GM19099 (cell line): ENCODE results near the gene ERC2.

Experiments
- POLR2A ChIP-seq: IDR thresholded peaks from 3 replicates; pipeline ENCODE4 v1.6.1; 2011; ENCODE audit warnings: low read depth; ENCODE audit not compliant: insufficient read length; ENCODE audit errors: extremely low read depth

ERC2 gene

GRCh38 chr3:55735976-55736375, 732.3 kb downstream of the ERC2 start:
- TF ChIP-seq POLR2A: no peak

DNA sequence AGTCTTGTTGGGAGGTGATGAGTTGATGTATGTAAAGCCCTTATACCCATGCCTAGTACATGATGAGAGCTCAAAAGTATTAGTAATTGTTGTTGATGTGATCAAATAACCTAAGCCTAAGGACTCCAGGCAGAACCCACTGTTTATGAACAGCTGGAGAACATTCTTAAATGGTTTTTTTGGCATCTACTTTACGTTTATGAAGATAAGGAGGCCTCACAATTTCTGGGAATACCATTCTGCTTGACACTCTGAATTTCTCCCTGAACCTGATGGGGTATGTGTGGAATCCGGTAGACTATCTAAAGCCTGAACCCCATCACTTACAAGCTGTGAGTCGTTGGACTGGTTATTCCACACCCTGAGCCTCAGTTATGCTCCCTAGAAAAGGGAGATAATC, 736.5 kb downstream of the ERC2 start:
- TF ChIP-seq POLR2A: no peak

DNA sequence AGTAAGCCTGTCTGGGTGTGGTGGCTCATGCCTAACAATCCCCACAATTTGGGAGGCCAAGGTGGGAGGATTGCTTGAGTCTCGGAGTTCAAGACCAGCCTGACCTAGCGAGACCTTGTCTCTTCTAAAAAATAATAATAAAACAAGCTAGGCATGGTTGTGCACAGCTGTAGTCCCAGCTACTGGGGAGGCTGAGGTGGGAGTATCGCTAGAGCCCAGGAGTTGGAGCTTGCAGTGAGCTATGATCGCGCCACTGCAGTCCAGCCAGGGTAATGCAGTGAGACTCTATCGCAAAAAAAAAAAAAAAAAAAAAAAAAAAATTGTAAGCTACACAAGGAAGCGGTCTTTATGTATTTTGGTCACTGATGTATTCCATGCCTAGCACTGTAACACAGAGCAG, 738.7 kb downstream of the ERC2 start:
- TF ChIP-seq POLR2A: no peak

DNA sequence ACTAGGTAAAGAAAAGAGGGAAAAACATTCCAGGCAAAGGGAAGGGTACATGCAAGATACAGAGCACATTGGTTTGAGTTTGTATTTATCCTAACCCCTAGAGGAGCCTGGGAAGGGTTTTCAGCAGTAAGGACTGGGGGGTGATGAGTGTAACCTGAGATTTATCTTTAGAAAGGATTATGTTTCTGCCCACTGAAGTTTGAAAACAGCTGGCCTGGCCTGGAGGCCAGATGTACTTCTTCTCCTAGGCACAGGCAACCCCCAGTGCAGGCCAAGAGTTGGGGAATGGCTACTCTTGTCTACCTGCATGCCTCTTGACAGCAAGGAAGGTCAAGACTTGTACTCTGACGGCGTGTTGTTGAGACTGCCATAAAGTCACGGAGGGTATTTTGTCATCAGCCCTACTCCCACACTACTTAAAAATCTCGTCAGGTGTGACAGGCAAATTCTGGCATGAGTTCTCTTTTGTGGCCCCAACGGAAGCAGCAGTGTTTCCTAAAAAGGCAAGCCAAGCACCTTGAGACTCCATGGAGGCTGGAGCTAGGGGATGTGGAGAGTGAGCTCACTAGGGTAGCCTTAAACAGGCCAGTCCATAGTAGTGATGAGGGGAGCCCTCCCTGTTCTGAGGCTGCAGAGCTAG, 739.7 kb downstream of the ERC2 start:
- TF ChIP-seq POLR2A: no peak

DNA sequence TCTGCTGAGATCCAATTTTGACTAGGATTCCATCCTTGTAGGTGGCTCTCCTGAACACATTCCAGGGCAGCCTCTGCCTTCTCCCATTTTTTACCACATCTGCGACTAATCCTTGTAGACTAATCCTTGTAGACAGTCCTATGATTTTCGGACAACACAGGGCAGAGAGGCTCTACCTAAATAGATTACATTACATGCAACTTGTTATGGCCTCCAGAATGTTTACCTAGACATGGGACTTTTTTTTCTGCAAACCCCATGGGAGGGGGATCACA, 741.8 kb downstream of the ERC2 start:
- no peak for TF ChIP-seq POLR2A

DNA sequence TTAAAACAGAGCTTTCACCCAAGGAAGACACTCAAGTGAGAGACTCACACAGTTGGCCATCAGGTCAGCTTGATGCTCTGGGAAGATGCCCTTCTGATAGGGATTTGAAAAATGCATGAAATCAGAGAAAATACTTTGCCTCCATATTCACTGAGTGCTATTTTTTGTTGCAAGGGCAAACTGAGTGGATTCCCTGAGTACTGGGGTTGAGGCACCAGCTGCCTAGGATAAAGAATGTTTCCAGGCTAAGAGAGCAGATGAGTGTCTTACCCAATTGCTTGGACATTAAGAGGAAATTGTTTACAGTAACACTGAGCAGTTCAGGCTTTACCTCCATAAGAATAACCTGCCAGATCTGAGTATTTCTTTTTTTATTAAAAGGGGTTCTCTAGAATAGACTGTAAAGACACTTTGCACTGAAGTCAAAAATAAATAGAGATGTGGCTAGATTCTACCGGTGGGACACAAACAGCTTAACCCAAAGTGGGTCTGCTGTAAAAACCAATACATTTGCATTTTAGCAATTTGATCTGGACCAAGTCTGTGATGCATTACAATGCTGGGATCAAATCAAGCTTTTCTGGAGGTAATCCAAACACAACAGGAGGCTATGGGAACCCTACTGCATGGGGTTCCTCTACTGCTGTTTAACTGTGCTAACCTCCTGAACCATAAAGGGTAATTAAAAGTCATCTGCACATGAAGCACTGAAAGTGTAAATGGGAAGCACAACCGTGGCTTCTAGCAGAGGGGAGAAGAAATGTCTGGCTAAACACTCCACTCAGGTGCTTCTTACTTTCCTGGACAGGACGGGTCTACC, 742.4 kb downstream of the ERC2 start:
- no peak for TF ChIP-seq POLR2A

DNA sequence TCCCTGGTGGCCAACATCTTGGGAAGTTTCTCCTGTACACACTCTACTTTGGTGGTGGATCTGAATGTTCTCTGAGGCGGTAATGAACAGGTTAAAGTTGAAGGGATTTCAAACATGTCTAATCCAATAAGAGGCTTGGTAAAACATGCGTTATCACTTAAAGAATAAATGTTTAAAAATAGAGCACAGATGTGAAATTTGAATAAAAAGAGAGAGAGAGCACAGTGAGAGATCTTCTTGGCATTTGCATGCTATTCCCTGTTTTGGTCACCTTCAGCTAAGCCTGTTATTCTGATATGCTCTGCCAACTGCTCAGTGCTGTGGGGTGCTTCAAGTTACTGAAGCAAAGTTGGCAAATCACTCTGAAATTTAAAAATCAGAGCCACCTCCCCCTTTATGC, 743.4 kb downstream of the ERC2 start:
- TF ChIP-seq POLR2A: no peak

DNA sequence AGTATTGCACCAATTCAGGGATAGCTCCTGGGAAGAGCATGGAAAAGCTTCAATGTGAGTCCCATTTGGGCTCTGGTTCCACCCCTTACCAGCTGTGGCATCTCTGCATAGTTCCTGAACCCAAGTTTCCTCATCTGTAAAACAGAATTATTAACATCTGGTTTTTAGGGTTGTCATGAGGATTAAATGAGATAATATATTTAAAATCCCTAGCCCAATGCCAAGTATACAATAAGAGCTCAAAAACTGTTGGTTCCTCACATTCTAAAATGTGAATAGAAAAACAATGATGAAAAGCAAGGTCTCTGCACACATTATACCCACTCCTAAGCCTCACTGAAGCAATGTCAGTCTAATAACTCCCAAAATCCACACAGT, 743.9 kb downstream of the ERC2 start:
- no peak for TF ChIP-seq POLR2A

DNA sequence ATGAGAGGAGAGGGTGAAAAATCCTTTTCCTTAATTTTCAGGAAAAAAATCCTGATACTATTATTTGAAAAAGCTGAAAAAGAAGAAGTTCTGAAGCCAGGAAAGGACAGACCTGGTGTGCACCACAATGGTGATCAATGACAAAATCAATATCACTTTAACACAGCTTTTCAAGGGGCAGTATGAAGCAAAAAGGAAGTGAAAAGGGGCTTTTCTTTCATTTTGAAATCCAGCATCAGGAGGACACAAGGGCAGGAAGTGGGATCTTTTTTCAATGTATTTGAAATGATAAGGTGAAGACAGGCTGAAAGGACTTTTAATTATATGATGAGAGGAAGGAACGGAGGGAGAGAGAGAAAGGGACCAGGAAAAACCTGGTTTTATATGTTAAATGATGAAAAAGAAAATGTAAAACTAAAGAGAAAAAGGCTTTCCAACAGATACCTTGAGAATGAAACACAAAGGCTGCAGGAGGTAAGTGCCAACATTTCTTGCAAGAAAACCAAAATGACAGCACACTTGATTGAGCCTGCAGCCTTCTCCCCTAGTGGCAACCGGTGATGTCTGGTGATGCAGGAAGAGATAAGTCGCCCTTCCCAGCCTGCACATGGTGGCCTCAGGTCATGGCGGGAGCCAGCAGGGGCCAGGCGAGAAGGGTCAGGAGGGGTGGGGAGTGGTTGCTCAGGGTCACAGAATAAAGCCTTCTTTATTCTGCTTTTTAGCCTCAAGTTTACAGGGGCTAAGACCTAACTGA, 744.4 kb downstream of the ERC2 start:
- no peak for TF ChIP-seq POLR2A

- TF ChIP-seq POLR2A: no peak
Observed at GRCh38 chr3:55721716-55722484, 746.4 kb downstream of the ERC2 start.

- TF ChIP-seq POLR2A: no peak
Observed at GRCh38 chr3:55720614-55721013, 747.7 kb downstream of the ERC2 start.

- no peak for TF ChIP-seq POLR2A
Observed at GRCh38 chr3:55719508-55719907, 748.8 kb downstream of the ERC2 start.

- no peak for TF ChIP-seq POLR2A
Observed at GRCh38 chr3:55719006-55719405, 749.3 kb downstream of the ERC2 start.

GRCh38 chr3:55718521-55718921, 749.7 kb downstream of the ERC2 start:
- TF ChIP-seq POLR2A: no peak

DNA sequence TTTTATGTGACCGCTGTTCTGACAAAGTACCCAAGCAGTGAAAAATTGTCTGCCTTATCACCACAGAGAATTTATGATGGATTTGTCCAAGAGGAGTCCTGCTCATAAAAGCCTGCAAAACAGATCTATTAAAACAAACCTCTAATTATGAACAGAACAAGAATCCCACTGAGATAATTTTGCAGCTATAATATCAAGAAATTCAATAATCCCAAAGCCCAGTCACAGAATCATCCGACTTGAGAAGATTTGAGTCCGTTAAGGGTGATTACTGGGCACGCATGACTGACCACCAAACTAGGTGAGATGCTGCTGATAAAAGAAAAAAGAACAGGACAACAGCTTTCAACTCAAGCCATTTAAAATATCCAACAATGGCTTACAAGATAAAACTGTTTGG, 750.2 kb downstream of the ERC2 start:
- no peak for TF ChIP-seq POLR2A
